ENCODE data around the gene CD7.

CD7 gene

GRCh38 chr17:82277851-82278250 lies 39.6 kb downstream of the CD7 start:
- no peak for DNase-seq

- DNase-seq, result no peak
These were observed 40.5 kb downstream of the CD7 start for GRCh38 chr17:82276938-82277337.

- no peak for DNase-seq
These were observed 42.1 kb downstream of the CD7 start for GRCh38 chr17:82275326-82275725.

GRCh38 chr17:82274134-82275020 lies 43.0 kb downstream of the CD7 start:
- no peak for DNase-seq

GRCh38 chr17:82273327-82274133 lies 43.9 kb downstream of the CD7 start, which contains the start of gene CSNK1D:
Gene CSNK1D (minus strand): TSS chr17:82273700. CDS start chr17:82273381, 319 bp downstream.
- peak; percentile 90 for DNase-seq

- no peak for DNase-seq
These were observed 44.7 kb downstream of the CD7 start for GRCh38 chr17:82272495-82273326.

- DNase-seq, result no peak
These were observed 46.0 kb downstream of the CD7 start for GRCh38 chr17:82271401-82271800.

GRCh38 chr17:82270651-82271050 lies 46.8 kb downstream of the CD7 start:
- DNase-seq, result no peak

- DNase-seq, result no peak
These were observed 47.4 kb downstream of the CD7 start for GRCh38 chr17:82269882-82270500.

- DNase-seq, result no peak
These were observed 48.1 kb downstream of the CD7 start for GRCh38 chr17:82269138-82269881.

GRCh38 chr17:82267575-82268379 lies 49.6 kb downstream of the CD7 start:
- DNase-seq, result no peak

GRCh38 chr17:82266142-82266541 lies 51.3 kb downstream of the CD7 start:
- DNase-seq, result no peak

All from NCI-H1694 treated with DMSO at 0.1 percent for 48 hours (cell line).